Sigmoid colon (tissue), 7 donors: ENCODE data around the gene PLXNB1. TPM values are rescaled to one million over a fixed set of nuclear protein-coding genes. Genes with fewer than 3 reads are reported as not detected.
A peak's percentile ranks its signal among the peaks of the same experiment; 100 is the strongest.

Experiments used
- DNase-seq: peaks from one replicate; pipeline ENCODE4 v3.0.0-alpha.2; 2019
- H3K27ac ChIP-seq, 4 donors: fragments of 200-600 bp; sonication (generic); one replicate each; pipeline ENCODE4 v1.5.1; 2016 to 2019; ENCODE audit warnings: mild to moderate bottlenecking in 1 of 4
- H3K27me3 ChIP-seq, 3 donors: fragments of 200-600 bp; sonication (generic); one replicate each; pipeline ENCODE4 v1.5.1; 2019; ENCODE audit warnings: mild to moderate bottlenecking in 1 of 3
- H3K36me3 ChIP-seq, 4 donors: fragments of 200-600 bp; sonication (generic); one replicate each; pipeline ENCODE4 v1.5.1; 2016 to 2019
- H3K4me1 ChIP-seq, 4 donors: fragments of 200-600 bp; sonication (generic); one replicate each; pipeline ENCODE4 v1.5.1; 2017 to 2019
- H3K4me3 ChIP-seq, 4 donors: fragments of 200-600 bp; sonication (generic); one replicate each; pipeline ENCODE4 v1.5.1; 2017 to 2019; ENCODE audit warnings: mild to moderate bottlenecking in 2 of 4, moderate library complexity in 1 of 4
- H3K9me3 ChIP-seq, 4 donors: fragments of 200-600 bp in 3 of 4; sonication (generic) in 3 of 4; one replicate each; pipeline versions ENCODE4 v1.5.1 to v1.6.1; 2013 to 2019
- CTCF ChIP-seq, 4 experiments: fragments of 450-650 bp in 3 of 4; fragments of 200-600 bp in 1 of 4; IDR thresholded peaks; one replicate each; pipeline ENCODE4 v1.5.1; 2016 to 2019; ENCODE audit warnings: antibody characterized with exemption in 4 of 4, mild to moderate bottlenecking in 3 of 4, moderate library complexity in 2 of 4
- EP300 ChIP-seq, 4 donors: sonication (generic); formaldehyde crosslinking; IDR thresholded peaks; one replicate each; pipeline ENCODE4 v1.6.1; 2017; ENCODE audit warnings: antibody characterized with exemption in 4 of 4
- POLR2A ChIP-seq, 2 donors: fragments of 450-650 bp; IDR thresholded peaks; one replicate each; pipeline ENCODE4 v1.6.1; 2016; ENCODE audit warnings: antibody characterized with exemption in 2 of 2, mild to moderate bottlenecking in 2 of 2, moderate library complexity in 2 of 2
- POLR2AphosphoS5 ChIP-seq, 4 donors: sonication (generic); formaldehyde crosslinking; IDR thresholded peaks; one replicate each; pipeline ENCODE4 v1.6.1; 2017; ENCODE audit warnings: antibody characterized with exemption in 4 of 4
- WGBS, 2 donors: extraction: QIAGEN DNeasy Blood & Tissue Kit; methylation state at CpG; one replicate each; pipeline ENCODE4 v1.1.7; 2013; 5-methylcytosine and 5-hydroxymethylcytosine counted together
- intact Hi-C: fragments of 100-400 bp; cut with DNase I; formaldehyde crosslinking; loops from one replicate; pipeline ENCODE4 v1.15.1; 2023
- polyA plus RNA-seq, 3 donors: library from polyadenylated mRNA; stranded (reverse); fragments of 200-250 nt; gene quantifications; one replicate each; pipeline ENCODE4 v1.2.3, GENCODE V29; 2013
- total RNA-seq, 4 donors: library from RNA; depleted of rRNA; stranded (reverse); fragments of >200 nt; gene quantifications; one replicate each; pipeline ENCODE4 v1.1.0, GENCODE V29; 2016
- donor health status: healthy with polysubstance abuse.
- donor health status: Bipolar disorder and iron deficiency.
- donor health status: healthy.

The PLXNB1 gene
- total and polyA plus RNA-seq, 7 donors: 10.2 to 162 (median 65.7) TPM

DNA sequence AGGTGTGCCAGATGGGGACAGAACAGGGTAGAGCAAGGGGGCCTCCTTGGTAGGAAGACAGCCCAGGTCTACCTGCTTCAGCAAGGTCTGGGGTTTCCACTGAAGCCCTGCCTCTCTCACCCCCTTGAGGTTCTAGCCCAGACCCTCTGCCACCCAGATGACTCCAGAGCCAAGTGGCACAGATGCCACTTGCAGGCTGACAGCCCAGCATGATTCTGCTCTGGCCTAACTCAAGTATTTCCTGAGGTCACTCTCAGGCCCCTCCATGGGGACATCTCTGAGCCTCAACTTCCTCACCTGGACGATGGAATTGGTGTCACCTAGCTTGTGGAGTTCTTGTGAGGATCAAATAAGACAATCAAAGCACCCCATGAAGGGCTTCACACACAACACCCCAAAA, 23.9 kb downstream of the PLXNB1 start:
- Histone ChIP-seq H3K4me3 (no peak overlapping the region), H3K4me1 (peaks cover 0 to 27% (median 23%) of the 10 kb centered on the region in 4 donors), H3K27ac (peak overlapping the region; percentile 88 to 96 (median 89)), H3K36me3 (peaks cover 20 to 78% (median 54%) of the 10 kb centered on the region in 4 donors), H3K9me3 (no peaks in the 10 kb centered on the region), H3K27me3 (no peaks in the 10 kb centered on the region)
- intact Hi-C loops: no loop called here
- WGBS, 2 donors: 78 to 83% methylated on average over 1 of the region's 1 CpG
- TF ChIP-seq POLR2A (IDR thresholded peaks at IDR 0.05) (no peak), EP300 (IDR thresholded peaks at IDR 0.05) (no peak), CTCF (IDR thresholded peaks at IDR 0.05) (no peak), POLR2AphosphoS5 (IDR thresholded peaks at IDR 0.05) (no peak)
- peak; percentile 34 for DNase-seq

GRCh38 chr3:48405343-48405881, 24.5 kb downstream of the PLXNB1 start:
- H3K36me3 ChIP-seq: peaks cover 14 to 73% (median 48%) of the 10 kb centered on the region in 4 donors
- peaks cover 0 to 28% (median 23%) of the 10 kb centered on the region in 4 donors for H3K4me1 ChIP-seq
- H3K27ac ChIP-seq: peak overlapping the region; percentile 88 to 96 (median 89)
- intact Hi-C loops: no loop called here
- peak; percentile 68 for DNase-seq
- H3K4me3 ChIP-seq: no peak overlapping the region
- no peaks in the 10 kb centered on the region for H3K9me3 ChIP-seq
- TF ChIP-seq EP300 (IDR thresholded peaks at IDR 0.05): no peak
- TF ChIP-seq CTCF (IDR thresholded peaks at IDR 0.05): no peak
- no peak for TF ChIP-seq POLR2AphosphoS5 (IDR thresholded peaks at IDR 0.05)
- TF ChIP-seq POLR2A (IDR thresholded peaks at IDR 0.05): no peak
- H3K27me3 ChIP-seq: no peaks in the 10 kb centered on the region
- 86 to 90% methylated on average over 13 of the region's 13 CpGs for WGBS, 2 donors

- no peak for TF ChIP-seq POLR2A (IDR thresholded peaks at IDR 0.05)
- TF ChIP-seq CTCF (IDR thresholded peaks at IDR 0.05): no peak
- TF ChIP-seq EP300 (IDR thresholded peaks at IDR 0.05): no peak
- no peak for TF ChIP-seq POLR2AphosphoS5 (IDR thresholded peaks at IDR 0.05)
- Histone ChIP-seq H3K4me1 (peaks cover 0 to 28% (median 23%) of the 10 kb centered on the region in 4 donors), H3K4me3 (no peak overlapping the region), H3K36me3 (peaks cover 8 to 65% (median 41%) of the 10 kb centered on the region in 4 donors), H3K9me3 (no peaks in the 10 kb centered on the region), H3K27me3 (no peaks in the 10 kb centered on the region), H3K27ac (peak overlapping the region; percentile 88 to 96 (median 89))
- intact Hi-C loops: loop anchor here (5.0 kb wide), 1 partner anchor 153 kb away; the partner anchor contains the start of gene PFKFB4
- peak; percentile 61 for DNase-seq
- WGBS, 2 donors: 85 to 87% methylated on average over 21 of the region's 21 CpGs
Measured at GRCh38 chr3:48404440-48405342, 25.2 kb downstream of the PLXNB1 start.

- peak; percentile 65 for DNase-seq
- H3K4me1 ChIP-seq: peaks cover 0 to 28% (median 23%) of the 10 kb centered on the region in 4 donors
- peaks cover 0 to 56% (median 32%) of the 10 kb centered on the region in 4 donors for H3K36me3 ChIP-seq
- H3K4me3 ChIP-seq: no peak overlapping the region
- TF ChIP-seq CTCF (IDR thresholded peaks at IDR 0.05) (no peak), POLR2A (IDR thresholded peaks at IDR 0.05) (no peak), POLR2AphosphoS5 (IDR thresholded peaks at IDR 0.05) (no peak), EP300 (IDR thresholded peaks at IDR 0.05) (no peak)
- no peaks in the 10 kb centered on the region for H3K9me3 ChIP-seq
- H3K27ac ChIP-seq: peak overlapping the region; percentile 88 to 96 (median 89)
- WGBS, 2 donors: 87 to 89% methylated on average over 15 of the region's 15 CpGs
- intact Hi-C loops: loop anchor here (2.0 to 5.0 kb wide), 2 partner anchors 25 to 154 kb away; partner anchors contain the start of gene PFKFB4
- no peaks in the 10 kb centered on the region for H3K27me3 ChIP-seq
Measured at GRCh38 chr3:48403533-48404439, 26.1 kb downstream of the PLXNB1 start.
